Kidney epithelial cell (primary cell): ENCODE measurements around the gene ABRACL. TPM values are rescaled to one million over a fixed set of nuclear protein-coding genes. Genes with fewer than 3 reads are reported as not detected.

Experiments
- DNase-seq: peaks from one replicate; pipeline ENCODE4 v3.0.0-alpha.2; 2010; ENCODE audit warnings: low read depth
- H3K27me3 ChIP-seq: 2 replicates; pipeline ENCODE4 v1.6.0; 2011; ENCODE audit warnings: low read length; ENCODE audit not compliant: control insufficient read depth, insufficient read depth
- H3K36me3 ChIP-seq: 2 replicates; pipeline ENCODE4 v1.5.1; 2011; ENCODE audit warnings: low read length; ENCODE audit not compliant: control insufficient read depth, insufficient read depth
- H3K4me3 ChIP-seq: 2 replicates; pipeline ENCODE4 v1.5.1; 2011; ENCODE audit warnings: low read depth, mild to moderate bottlenecking, control low read depth, low read length
- total RNA-seq: library from RNA; depleted of rRNA; stranded (reverse); fragments of >200 nt; gene quantifications from 2 replicates; pipeline ENCODE4 v1.2.3, GENCODE V29; 2015
- TF ChIP-seq, protein P1 (sequence below): IDR thresholded peaks from 2 replicates; pipeline ENCODE4 v1.5.1; 2011; ENCODE audit warnings: mild to moderate bottlenecking, moderate library complexity, low read length, control low read depth, inconsistent platforms; ENCODE audit not compliant: insufficient read depth, poor library complexity, severe bottlenecking

The ABRACL gene
- total RNA-seq, 1 donor from 2014 or later, result 119 TPM

DNA sequence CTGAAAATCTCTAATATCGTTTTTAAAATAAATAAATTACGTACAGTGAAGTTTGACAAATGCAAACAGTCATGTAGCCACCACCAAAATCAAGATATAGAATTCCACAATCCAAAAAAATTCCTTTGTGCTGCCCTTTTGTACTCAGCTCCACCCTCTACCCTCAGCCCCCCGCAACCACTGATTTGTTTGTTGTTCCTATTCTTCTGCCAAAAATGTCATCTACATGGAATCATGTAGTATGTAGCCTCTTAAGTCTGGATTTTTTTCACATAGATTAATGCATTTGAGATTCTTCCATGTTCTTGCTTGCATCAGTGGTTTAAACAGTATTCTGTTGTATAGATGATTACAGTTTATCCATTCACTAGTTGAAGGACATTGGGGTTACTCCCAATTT lies 32.0 kb upstream of the ABRACL start:
- Histone ChIP-seq H3K27me3 (no peaks in the 10 kb centered on the region), H3K4me3 (no peak overlapping the region), H3K36me3 (no peaks in the 10 kb centered on the region)
- no peak for DNase-seq
- TF ChIP-seq, protein P1, sequence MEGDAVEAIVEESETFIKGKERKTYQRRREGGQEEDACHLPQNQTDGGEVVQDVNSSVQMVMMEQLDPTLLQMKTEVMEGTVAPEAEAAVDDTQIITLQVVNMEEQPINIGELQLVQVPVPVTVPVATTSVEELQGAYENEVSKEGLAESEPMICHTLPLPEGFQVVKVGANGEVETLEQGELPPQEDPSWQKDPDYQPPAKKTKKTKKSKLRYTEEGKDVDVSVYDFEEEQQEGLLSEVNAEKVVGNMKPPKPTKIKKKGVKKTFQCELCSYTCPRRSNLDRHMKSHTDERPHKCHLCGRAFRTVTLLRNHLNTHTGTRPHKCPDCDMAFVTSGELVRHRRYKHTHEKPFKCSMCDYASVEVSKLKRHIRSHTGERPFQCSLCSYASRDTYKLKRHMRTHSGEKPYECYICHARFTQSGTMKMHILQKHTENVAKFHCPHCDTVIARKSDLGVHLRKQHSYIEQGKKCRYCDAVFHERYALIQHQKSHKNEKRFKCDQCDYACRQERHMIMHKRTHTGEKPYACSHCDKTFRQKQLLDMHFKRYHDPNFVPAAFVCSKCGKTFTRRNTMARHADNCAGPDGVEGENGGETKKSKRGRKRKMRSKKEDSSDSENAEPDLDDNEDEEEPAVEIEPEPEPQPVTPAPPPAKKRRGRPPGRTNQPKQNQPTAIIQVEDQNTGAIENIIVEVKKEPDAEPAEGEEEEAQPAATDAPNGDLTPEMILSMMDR, result no peak

DNA sequence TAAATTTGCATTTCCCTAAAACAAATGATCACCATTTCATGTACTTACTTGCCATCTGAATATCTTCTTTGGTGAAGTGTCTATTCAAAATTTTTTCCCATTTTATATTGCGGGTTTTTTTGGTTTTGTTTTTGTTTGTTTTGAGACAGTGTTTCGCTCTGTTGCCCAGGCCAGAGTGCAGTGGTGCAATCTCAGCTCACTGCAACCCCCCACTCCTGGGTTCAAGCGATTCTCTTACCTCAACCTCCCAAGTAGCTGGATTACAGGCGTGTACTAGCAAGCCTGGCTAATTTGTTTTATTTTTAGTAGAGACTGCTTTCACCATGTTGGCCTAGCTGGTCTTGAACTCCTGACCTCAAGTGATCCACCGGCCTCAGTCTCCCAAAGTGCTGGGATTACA lies 31.4 kb upstream of the ABRACL start:
- TF ChIP-seq, protein P1, result no peak
- no peaks in the 10 kb centered on the region for H3K27me3 ChIP-seq
- DNase-seq, result no peak
- H3K36me3 ChIP-seq, result no peaks in the 10 kb centered on the region
- H3K4me3 ChIP-seq, result no peak overlapping the region

DNA sequence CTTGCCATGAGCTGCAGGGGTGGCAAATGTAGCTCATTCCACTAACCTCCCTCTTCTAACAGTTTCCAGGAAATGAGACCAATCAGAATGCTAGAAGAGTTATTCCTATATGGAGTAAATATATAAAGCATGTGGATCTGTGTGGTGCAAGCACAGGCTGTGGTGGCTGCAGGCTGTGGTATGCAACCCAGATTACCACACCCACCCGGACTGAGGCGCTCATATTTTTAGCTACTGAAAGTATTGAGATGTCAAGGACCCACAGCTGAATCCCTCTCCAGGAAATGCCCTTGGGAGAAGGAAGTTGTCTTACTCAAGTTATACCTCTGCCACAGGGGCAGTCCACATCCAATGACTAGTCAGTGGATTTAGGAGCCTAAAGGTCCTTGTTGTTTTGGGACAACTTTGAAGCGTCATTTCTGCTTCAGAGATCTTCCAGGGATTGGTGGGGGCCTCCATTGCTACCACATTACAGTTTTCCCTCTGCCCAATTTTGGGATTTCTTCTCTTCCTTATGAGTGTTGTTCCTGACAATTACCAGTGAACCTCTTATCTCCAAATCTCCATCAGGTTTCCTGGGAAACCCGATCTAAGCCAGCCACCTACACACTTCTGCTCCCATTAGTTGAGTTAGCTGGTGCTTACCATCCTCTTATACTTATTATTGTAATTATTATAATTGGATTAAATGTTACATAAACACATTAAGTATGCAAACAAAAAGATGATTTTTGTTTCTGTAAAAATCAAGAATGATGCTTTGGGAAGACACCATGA lies 28.4 kb upstream of the ABRACL start:
- TF ChIP-seq, protein P1, result no peak
- H3K4me3 ChIP-seq, result no peak overlapping the region
- no peak for DNase-seq
- no peaks in the 10 kb centered on the region for H3K36me3 ChIP-seq
- H3K27me3 ChIP-seq, result no peaks in the 10 kb centered on the region

DNA sequence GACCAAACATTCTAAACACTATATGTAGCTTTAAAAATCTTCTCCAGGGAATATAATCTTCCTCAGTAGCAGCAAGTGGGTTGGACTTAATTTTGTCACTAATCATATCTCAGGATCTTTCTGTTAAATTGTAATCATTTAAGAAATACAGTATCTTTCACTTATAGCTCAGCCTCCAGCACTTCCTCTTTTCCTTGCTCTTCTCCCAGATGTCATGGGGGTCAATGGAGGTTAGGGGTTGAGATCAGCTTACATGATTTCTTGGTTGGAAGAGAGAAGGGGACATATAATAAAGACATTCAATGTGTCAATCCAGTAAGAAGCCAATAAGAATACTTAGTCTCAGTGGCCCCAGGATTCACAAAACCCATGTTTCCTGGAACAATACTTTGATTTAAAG lies 24.8 kb upstream of the ABRACL start:
- no peaks in the 10 kb centered on the region for H3K36me3 ChIP-seq
- DNase-seq, result no peak
- H3K4me3 ChIP-seq, result no peak overlapping the region
- H3K27me3 ChIP-seq, result no peaks in the 10 kb centered on the region
- TF ChIP-seq, protein P1, result no peak

DNA sequence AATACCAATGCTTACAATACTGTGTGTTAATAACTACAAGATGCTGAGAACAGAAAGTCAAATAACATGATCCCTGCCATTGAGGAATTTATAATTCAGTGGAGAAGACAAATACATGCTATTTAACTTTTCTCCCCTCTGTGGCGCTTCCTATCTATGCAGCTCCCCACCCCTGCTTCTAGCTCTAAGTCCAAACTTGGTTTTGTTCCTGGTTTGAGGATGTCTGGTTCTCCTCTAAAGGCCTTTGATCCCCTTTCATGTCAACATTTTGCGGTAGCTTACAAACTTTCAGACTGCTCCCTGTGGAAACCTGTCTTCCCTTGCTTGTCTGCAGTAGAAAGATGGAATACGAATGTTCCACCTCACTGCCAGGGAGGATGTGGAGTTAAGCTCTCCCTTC lies 22.1 kb upstream of the ABRACL start:
- Histone ChIP-seq H3K27me3 (no peaks in the 10 kb centered on the region), H3K4me3 (no peak overlapping the region), H3K36me3 (no peaks in the 10 kb centered on the region)
- no peak for DNase-seq
- TF ChIP-seq, protein P1, result no peak

DNA sequence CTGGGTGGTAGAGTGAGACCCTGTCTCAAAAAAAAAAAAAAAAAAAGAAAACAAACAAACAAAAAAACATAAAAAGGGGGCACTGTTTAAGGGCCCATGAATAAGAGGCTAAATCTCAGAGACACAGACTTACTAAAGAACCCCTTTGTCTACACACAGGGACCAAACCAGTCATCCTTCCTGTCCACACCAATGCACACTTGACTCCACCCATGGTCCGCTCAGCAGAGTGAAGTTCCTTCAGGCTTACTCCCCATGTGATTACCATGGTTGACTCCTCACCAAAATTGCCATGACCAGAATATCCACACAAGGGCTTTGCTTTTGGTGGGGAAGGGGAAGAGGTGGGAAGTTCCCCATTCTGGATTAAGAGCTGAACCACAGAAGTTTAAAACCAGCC lies 21.1 kb upstream of the ABRACL start:
- DNase-seq, result no peak
- H3K27me3 ChIP-seq, result no peaks in the 10 kb centered on the region
- H3K4me3 ChIP-seq, result no peak overlapping the region
- H3K36me3 ChIP-seq, result no peaks in the 10 kb centered on the region
- TF ChIP-seq, protein P1, result no peak
